Dendritic cell treated with granulocyte-macrophage colony-stimulating factor and Interleukin-4, amounts not matched to agents 40 ng/mL and 50 ng/mL, for 4 days (primary cell): ENCODE measurements around the gene ANTXRL.
"Not testable (repeated sequence)": the region's sequence is repeated elsewhere in the genome, so short reads cannot be mapped to it uniquely, and the experiment has no call there.

Experiments
- H3K27ac Mint-ChIP-seq: one replicate; pipeline ENCODE4 v1.8.0; 2022; ENCODE audit warnings: mild to moderate bottlenecking, mixed read lengths
- H3K27me3 Mint-ChIP-seq: one replicate; pipeline ENCODE4 v1.8.0; 2022; ENCODE audit warnings: mild to moderate bottlenecking, mixed read lengths
- H3K36me3 Mint-ChIP-seq: one replicate; pipeline ENCODE4 v1.8.0; 2022; ENCODE audit warnings: low read depth, mixed read lengths
- H3K4me1 Mint-ChIP-seq: one replicate; pipeline ENCODE4 v1.8.0; 2022; ENCODE audit warnings: low read depth, mixed read lengths
- H3K4me3 Mint-ChIP-seq: one replicate; pipeline ENCODE4 v1.8.0; 2022; ENCODE audit warnings: mild to moderate bottlenecking, moderate library complexity, mixed read lengths
- H3K9me3 Mint-ChIP-seq: one replicate; pipeline ENCODE4 v1.8.0; 2022; ENCODE audit warnings: mixed read lengths
- intact Hi-C: fragments of 100-400 bp; cut with micrococcal nuclease; formaldehyde crosslinking; loops from one replicate; pipeline ENCODE4 v1.15.0; 2022

ANTXRL gene

GRCh38 chr10:46250898-46251856, 35.6 kb upstream of the ANTXRL start:
- intact Hi-C loops, result no loop called here
- no peaks in the 10 kb centered on the region for H3K9me3 Mint-ChIP-seq
- peaks cover 5% of the 10 kb centered on the region for H3K4me1 Mint-ChIP-seq
- no peaks in the 10 kb centered on the region for H3K27me3 Mint-ChIP-seq
- H3K27ac Mint-ChIP-seq, result no peak overlapping the region
- no peak overlapping the region for H3K4me3 Mint-ChIP-seq
- H3K36me3 Mint-ChIP-seq, result no peaks in the 10 kb centered on the region

DNA sequence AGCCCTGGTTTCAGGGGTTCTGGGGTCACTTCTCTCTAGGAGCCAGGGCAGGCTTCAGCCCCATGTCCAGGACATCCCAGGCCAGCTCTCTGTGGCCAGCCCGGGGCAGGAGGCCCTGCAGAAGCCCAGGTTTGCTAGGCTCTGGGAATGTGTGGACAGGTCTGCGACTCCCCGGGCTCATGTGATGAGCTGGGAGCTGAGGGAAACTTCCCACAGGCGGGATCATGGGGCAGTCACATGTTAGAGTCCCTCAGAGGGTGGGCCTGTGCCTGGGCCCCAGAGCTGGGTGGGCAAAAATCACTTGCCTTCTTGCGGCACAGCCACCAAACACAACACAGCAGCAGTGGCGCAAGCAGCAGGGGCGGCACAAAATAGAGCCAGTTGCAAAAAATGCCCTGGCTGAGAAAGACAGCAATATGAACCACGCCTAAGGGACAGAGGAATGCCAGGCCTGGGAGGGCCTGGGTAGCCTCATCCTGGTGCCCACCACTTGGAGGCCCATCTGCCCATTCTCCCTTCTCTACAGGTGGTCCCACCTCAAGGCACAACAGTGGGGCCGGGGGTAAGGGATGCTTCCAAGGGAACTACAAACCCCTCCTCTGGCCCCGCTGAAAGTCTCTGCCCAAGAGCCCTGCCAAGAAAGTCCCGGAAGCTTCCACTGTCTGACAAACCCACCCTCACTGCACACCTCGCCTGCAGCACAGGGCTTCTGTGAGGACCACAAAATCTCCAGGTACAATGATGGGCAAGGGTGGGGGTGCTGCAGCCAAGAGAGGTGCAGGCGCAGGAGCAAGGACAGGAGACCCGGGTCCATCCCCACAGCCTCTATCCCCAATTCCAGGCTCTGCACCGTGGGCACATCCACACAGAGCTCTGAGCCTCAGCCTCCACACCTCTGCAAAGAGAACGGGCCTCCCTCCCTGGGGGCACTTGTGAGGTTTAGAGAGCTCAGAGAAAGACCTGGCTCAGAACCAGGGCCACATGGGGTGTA, 34.6 kb upstream of the ANTXRL start:
- Mint-ChIP-seq H3K27ac (no peak overlapping the region), H3K9me3 (no peaks in the 10 kb centered on the region), H3K36me3 (no peaks in the 10 kb centered on the region), H3K4me3 (no peak overlapping the region), H3K27me3 (no peaks in the 10 kb centered on the region), H3K4me1 (peaks cover 6% of the 10 kb centered on the region)
- intact Hi-C loops, result no loop called here

- no peaks in the 10 kb centered on the region for H3K36me3 Mint-ChIP-seq
- peaks cover 6% of the 10 kb centered on the region for H3K4me1 Mint-ChIP-seq
- H3K27ac Mint-ChIP-seq, result no peak overlapping the region
- no peaks in the 10 kb centered on the region for H3K9me3 Mint-ChIP-seq
- no peak overlapping the region for H3K4me3 Mint-ChIP-seq
- H3K27me3 Mint-ChIP-seq, result no peaks in the 10 kb centered on the region
- intact Hi-C loops, result no loop called here
These were observed 33.5 kb upstream of the ANTXRL start for GRCh38 chr10:46253076-46254006.

GRCh38 chr10:46254007-46254383, 32.8 kb upstream of the ANTXRL start:
- Mint-ChIP-seq H3K27me3 (no peaks in the 10 kb centered on the region), H3K36me3 (no peaks in the 10 kb centered on the region), H3K27ac (no peak overlapping the region), H3K4me3 (no peak overlapping the region), H3K4me1 (peaks cover 6% of the 10 kb centered on the region), H3K9me3 (no peaks in the 10 kb centered on the region)
- intact Hi-C loops, result no loop called here

- Mint-ChIP-seq H3K4me3 (no peak overlapping the region), H3K36me3 (no peaks in the 10 kb centered on the region), H3K9me3 (no peaks in the 10 kb centered on the region), H3K27ac (no peak overlapping the region), H3K4me1 (peaks cover 6% of the 10 kb centered on the region), H3K27me3 (no peaks in the 10 kb centered on the region)
- intact Hi-C loops, result no loop called here
These were observed 32.3 kb upstream of the ANTXRL start for GRCh38 chr10:46254467-46254866.

DNA sequence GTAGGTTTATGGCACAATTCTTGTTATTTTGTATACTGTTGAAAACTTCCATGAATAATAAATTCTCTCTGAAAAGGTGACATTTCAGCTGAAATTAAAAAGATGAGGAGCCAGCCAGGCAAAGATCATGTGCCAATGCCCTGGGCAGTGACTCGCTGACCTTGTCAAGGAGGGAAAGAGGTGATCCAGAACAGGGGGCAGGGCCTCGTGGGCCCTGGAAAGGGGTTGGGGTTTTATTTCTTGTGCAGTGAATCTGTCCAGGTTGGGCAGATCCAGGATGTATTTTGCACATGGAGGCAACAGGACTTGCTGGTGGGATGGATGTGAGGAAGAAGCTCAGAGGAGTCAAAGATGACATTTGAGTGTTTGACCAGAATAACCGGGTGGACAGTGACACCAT, 31.6 kb upstream of the ANTXRL start:
- H3K36me3 Mint-ChIP-seq, H3K4me3 Mint-ChIP-seq, H3K9me3 Mint-ChIP-seq, H3K27me3 Mint-ChIP-seq, H3K4me1 Mint-ChIP-seq, intact Hi-C loops, H3K27ac Mint-ChIP-seq: not testable (repeated sequence)

- no peaks in the 10 kb centered on the region for H3K9me3 Mint-ChIP-seq
- no peaks in the 10 kb centered on the region for H3K36me3 Mint-ChIP-seq
- intact Hi-C loops, result no loop called here
- H3K27ac Mint-ChIP-seq, result no peak overlapping the region
- no peaks in the 10 kb centered on the region for H3K27me3 Mint-ChIP-seq
- peaks cover 6% of the 10 kb centered on the region for H3K4me1 Mint-ChIP-seq
- H3K4me3 Mint-ChIP-seq, result peak overlapping the region; percentile 20
These were observed 30.7 kb upstream of the ANTXRL start for GRCh38 chr10:46255801-46256747.

GRCh38 chr10:46257099-46257498, 29.7 kb upstream of the ANTXRL start:
- intact Hi-C loops, result no loop called here
- Mint-ChIP-seq H3K4me3 (no peak overlapping the region), H3K27me3 (no peaks in the 10 kb centered on the region), H3K9me3 (no peaks in the 10 kb centered on the region), H3K4me1 (peaks cover 6% of the 10 kb centered on the region), H3K27ac (no peak overlapping the region), H3K36me3 (no peaks in the 10 kb centered on the region)

GRCh38 chr10:46262906-46263560, 23.8 kb upstream of the ANTXRL start:
- H3K27ac Mint-ChIP-seq, H3K4me3 Mint-ChIP-seq, H3K36me3 Mint-ChIP-seq, H3K4me1 Mint-ChIP-seq, H3K9me3 Mint-ChIP-seq, H3K27me3 Mint-ChIP-seq, intact Hi-C loops: not testable (repeated sequence)

DNA sequence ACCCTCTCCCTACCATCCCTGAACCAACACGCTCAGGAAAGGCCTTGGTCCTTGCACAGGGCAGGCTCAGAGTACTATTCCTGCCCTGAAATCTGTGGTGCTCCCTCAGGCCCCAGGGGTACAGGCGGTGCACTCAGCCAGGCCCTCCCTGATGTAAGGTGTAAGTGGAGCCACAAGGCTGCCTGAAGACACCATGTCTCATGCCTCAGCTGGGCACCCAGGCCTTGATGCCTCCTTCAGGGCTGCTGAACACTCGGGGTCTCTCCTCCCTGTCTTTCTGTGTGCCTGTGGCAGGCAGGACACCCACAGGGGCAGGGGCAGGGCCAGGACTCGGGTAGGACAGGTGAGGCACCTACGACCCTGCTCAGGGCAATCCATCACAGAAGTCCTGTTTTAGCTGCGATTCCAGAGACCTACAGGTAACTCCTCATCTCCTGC, 22.9 kb upstream of the ANTXRL start:
- Mint-ChIP-seq H3K27me3 (no peaks in the 10 kb centered on the region), H3K4me1 (no peaks in the 10 kb centered on the region), H3K4me3 (no peak overlapping the region), H3K36me3 (no peaks in the 10 kb centered on the region), H3K9me3 (no peaks in the 10 kb centered on the region), H3K27ac (no peak overlapping the region)
- intact Hi-C loops, result no loop called here

GRCh38 chr10:46264336-46264735, 22.5 kb upstream of the ANTXRL start:
- Mint-ChIP-seq H3K4me1 (no peaks in the 10 kb centered on the region), H3K36me3 (no peaks in the 10 kb centered on the region), H3K4me3 (no peak overlapping the region), H3K27ac (no peak overlapping the region), H3K27me3 (no peaks in the 10 kb centered on the region), H3K9me3 (no peaks in the 10 kb centered on the region)
- intact Hi-C loops, result no loop called here

DNA sequence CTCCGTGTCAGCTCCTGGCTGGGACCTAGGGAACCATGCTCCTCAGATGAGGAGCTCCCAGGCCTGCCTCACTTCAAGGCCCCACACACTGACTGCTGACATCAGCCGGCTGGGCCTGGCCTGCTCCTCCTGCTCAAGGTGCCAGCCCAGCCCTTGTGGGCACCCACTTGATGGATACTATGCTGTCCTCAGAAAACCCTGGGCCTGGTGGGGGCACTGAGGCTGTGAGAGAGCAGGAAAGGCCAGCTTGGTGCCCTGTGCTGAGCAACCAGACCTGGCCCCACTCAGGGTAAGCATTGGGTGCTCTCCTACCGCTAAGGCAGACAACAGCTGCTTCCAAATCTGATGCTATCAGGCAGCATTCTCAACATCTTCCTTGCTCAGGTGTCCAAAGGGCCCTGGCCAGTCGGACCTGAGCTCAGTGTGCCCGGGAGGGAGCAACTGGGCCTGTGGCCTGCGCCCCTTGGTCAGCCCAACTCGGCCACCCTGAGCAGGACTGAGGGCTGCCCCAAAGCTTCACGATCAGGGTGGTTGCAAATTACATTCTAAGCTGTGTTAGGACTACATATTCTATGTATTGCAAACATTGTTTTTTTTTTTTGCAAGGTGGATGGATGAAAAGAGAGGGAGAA, 21.9 kb upstream of the ANTXRL start:
- H3K9me3 Mint-ChIP-seq, result no peaks in the 10 kb centered on the region
- H3K36me3 Mint-ChIP-seq, result no peaks in the 10 kb centered on the region
- no peaks in the 10 kb centered on the region for H3K4me1 Mint-ChIP-seq
- no peak overlapping the region for H3K4me3 Mint-ChIP-seq
- no peak overlapping the region for H3K27ac Mint-ChIP-seq
- intact Hi-C loops, result no loop called here
- no peaks in the 10 kb centered on the region for H3K27me3 Mint-ChIP-seq
